Osteoblast (primary cell): ENCODE data around the gene MTMR6. TPM values are rescaled to one million over a fixed set of nuclear protein-coding genes. Genes with fewer than 3 reads are reported as not detected.

Source experiments
- DNase-seq: peaks from one replicate; pipeline ENCODE4 v3.0.0; 2011; ENCODE audit warnings: low spot score, mixed read lengths; ENCODE audit not compliant: insufficient read length; ENCODE audit errors: missing footprints
- H2AFZ ChIP-seq: 2 replicates; pipeline ENCODE4 v1.6.0; 2011; ENCODE audit warnings: mild to moderate bottlenecking, low read length
- H3K27ac ChIP-seq: 2 replicates; pipeline ENCODE4 v1.5.1; 2011; ENCODE audit warnings: mild to moderate bottlenecking, low read depth, low read length, moderate library complexity
- H3K27me3 ChIP-seq: 2 replicates; pipeline ENCODE4 v1.6.0; 2012; ENCODE audit warnings: mild to moderate bottlenecking, control low read depth, inconsistent platforms, low read length, moderate library complexity; ENCODE audit not compliant: insufficient read depth
- H3K36me3 ChIP-seq: 2 replicates; pipeline ENCODE4 v1.5.1; 2011; ENCODE audit warnings: mild to moderate bottlenecking, low read length, control low read depth, moderate library complexity; ENCODE audit not compliant: insufficient read depth
- H3K4me1 ChIP-seq: 2 replicates; pipeline ENCODE4 v1.5.1; 2011; ENCODE audit warnings: mild to moderate bottlenecking, low read length, control low read depth, moderate library complexity; ENCODE audit not compliant: insufficient read depth
- H3K4me2 ChIP-seq: 2 replicates; pipeline ENCODE4 v1.6.0; 2011; ENCODE audit warnings: mild to moderate bottlenecking, low read length; ENCODE audit not compliant: insufficient read depth
- H3K4me3 ChIP-seq: fragments of 200-600 bp; sonication (generic); 3 replicates; pipeline ENCODE4 v1.5.1; 2012; ENCODE audit warnings: mild to moderate bottlenecking, low read length, inconsistent platforms; ENCODE audit not compliant: insufficient read depth
- H3K79me2 ChIP-seq: 2 replicates; pipeline ENCODE4 v1.6.0; 2012; ENCODE audit warnings: mild to moderate bottlenecking, low read length, control low read depth, inconsistent platforms; ENCODE audit not compliant: insufficient read depth
- H3K9me3 ChIP-seq: 2 replicates; pipeline ENCODE4 v1.5.1; 2011; ENCODE audit warnings: low read depth, low read length, control low read depth
- H4K20me1 ChIP-seq: 2 replicates; pipeline ENCODE4 v1.6.0; 2012; ENCODE audit warnings: mild to moderate bottlenecking, low read length, control low read depth; ENCODE audit not compliant: insufficient read depth
- total RNA-seq: library from RNA; depleted of rRNA; stranded (reverse); fragments of >200 nt; gene quantifications from 2 replicates; pipeline ENCODE4 v1.2.3, GENCODE V29; 2012
- TF ChIP-seq, protein P1 (sequence below): IDR thresholded peaks from 2 replicates; pipeline ENCODE4 v1.5.1; 2011; ENCODE audit warnings: mild to moderate bottlenecking, low read depth, low read length, moderate library complexity; ENCODE audit errors: extremely low read depth

The MTMR6 gene
- total RNA-seq, 1 donor = 25.3 TPM

DNA sequence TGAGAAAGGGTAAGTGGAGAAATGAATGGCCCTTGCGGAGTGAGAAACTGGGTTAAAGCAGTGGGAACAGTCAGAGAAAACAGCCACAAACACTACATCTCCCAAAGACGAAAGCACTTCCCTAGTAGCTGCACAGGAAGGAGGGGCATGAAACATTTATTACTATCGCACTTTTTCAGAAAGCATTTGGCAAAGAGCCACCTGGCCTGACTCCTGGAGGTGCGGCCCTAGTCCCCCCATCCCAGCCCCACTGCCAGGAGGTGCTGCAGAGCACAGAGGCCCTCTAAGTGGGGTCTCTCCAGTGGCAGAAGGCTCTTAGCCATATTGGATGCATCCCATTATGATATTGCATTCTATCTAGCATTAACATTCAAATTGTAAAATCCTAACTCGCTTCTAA, 55.8 kb downstream of the MTMR6 start:
- Histone ChIP-seq H3K4me3 (no peak overlapping the region), H2AFZ (no peak overlapping the region), H3K27ac (no peak overlapping the region), H3K36me3 (no peaks in the 10 kb centered on the region), H4K20me1 (no peaks in the 10 kb centered on the region), H3K4me2 (no peak overlapping the region), H3K4me1 (no peaks in the 10 kb centered on the region), H3K9me3 (no peaks in the 10 kb centered on the region), H3K79me2 (no peaks in the 10 kb centered on the region), H3K27me3 (peaks cover 12% of the 10 kb centered on the region)
- DNase-seq = no peak
- TF ChIP-seq, protein P1, sequence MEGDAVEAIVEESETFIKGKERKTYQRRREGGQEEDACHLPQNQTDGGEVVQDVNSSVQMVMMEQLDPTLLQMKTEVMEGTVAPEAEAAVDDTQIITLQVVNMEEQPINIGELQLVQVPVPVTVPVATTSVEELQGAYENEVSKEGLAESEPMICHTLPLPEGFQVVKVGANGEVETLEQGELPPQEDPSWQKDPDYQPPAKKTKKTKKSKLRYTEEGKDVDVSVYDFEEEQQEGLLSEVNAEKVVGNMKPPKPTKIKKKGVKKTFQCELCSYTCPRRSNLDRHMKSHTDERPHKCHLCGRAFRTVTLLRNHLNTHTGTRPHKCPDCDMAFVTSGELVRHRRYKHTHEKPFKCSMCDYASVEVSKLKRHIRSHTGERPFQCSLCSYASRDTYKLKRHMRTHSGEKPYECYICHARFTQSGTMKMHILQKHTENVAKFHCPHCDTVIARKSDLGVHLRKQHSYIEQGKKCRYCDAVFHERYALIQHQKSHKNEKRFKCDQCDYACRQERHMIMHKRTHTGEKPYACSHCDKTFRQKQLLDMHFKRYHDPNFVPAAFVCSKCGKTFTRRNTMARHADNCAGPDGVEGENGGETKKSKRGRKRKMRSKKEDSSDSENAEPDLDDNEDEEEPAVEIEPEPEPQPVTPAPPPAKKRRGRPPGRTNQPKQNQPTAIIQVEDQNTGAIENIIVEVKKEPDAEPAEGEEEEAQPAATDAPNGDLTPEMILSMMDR = no peak

DNA sequence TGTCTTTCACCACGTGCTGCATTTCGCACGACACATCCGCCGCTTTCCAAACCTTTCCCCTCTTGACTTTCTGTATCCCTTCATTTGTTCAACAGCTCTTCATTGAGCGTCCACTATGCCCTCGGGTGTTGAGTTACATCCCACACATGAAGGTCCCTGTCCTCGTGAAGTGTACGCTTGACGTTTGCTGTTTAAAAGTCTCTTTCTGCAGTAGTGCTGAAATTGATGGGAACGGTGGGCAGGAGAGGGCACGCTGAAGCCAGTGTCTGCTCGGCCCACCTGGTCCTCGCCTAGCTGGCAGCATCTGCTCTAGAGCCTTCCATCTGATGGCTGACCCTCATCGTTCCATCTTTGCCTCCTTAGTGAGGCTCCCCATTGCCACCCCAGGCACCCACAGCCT, 59.6 kb downstream of the MTMR6 start:
- Histone ChIP-seq H3K27ac (no peak overlapping the region), H3K4me3 (no peak overlapping the region), H3K79me2 (no peaks in the 10 kb centered on the region), H3K36me3 (no peaks in the 10 kb centered on the region), H3K9me3 (no peaks in the 10 kb centered on the region), H3K4me1 (no peaks in the 10 kb centered on the region), H4K20me1 (no peaks in the 10 kb centered on the region), H3K27me3 (peaks cover 17% of the 10 kb centered on the region), H2AFZ (no peak overlapping the region), H3K4me2 (no peak overlapping the region)
- TF ChIP-seq, protein P1 = no peak
- DNase-seq = no peak

DNA sequence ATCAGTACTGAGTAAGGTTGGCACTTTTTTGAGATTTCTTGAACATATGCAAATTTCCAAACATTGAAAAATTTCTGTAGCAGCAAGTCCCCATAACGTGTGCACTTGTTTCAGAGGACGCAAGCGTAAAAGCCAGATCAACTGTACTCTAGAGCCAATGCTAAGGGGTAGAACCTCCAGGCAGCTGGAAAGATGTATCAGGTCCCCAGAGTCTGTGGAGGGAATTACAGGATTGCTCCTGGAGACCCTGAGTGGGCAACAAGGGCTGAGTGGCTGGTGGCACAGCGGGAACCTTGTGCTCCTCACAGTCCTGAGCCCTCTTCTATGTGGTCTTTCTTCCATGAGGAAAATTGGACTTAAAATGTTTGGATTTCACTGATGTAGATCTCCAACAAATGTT, 61.3 kb downstream of the MTMR6 start:
- Histone ChIP-seq H3K4me1 (no peaks in the 10 kb centered on the region), H3K9me3 (no peaks in the 10 kb centered on the region), H3K36me3 (no peaks in the 10 kb centered on the region), H3K4me2 (no peak overlapping the region), H3K79me2 (no peaks in the 10 kb centered on the region), H4K20me1 (no peaks in the 10 kb centered on the region), H3K27ac (no peak overlapping the region), H3K4me3 (no peak overlapping the region), H2AFZ (no peak overlapping the region), H3K27me3 (peaks cover 20% of the 10 kb centered on the region)
- DNase-seq = no peak
- TF ChIP-seq, protein P1 = no peak

DNA sequence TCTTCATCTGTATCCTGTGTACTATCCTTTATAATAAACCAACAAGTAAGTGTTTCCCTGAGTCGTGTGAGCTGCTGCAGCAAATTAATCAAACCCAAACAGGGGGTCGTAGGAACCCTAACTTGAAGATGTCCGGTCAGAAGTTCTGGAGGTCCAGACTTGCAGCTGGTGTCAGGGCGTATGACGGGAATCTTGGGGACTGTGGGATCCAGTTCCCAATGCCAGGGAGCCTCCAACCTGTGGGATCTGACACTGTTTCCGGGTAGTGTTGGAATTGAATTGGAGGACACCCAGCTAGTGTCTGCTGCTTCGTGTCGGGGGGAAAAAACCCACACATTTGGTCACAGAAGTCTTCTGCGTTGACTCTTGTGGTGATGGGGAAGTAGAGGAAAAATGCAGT, 63.1 kb downstream of the MTMR6 start:
- Histone ChIP-seq H3K4me3 (no peak overlapping the region), H3K4me1 (no peaks in the 10 kb centered on the region), H3K27ac (no peak overlapping the region), H3K27me3 (peaks cover 20% of the 10 kb centered on the region), H2AFZ (no peak overlapping the region), H3K4me2 (no peak overlapping the region), H3K9me3 (no peaks in the 10 kb centered on the region), H3K79me2 (no peaks in the 10 kb centered on the region), H3K36me3 (no peaks in the 10 kb centered on the region), H4K20me1 (no peaks in the 10 kb centered on the region)
- TF ChIP-seq, protein P1 = no peak
- no peak for DNase-seq
